Hepatocyte (in vitro differentiated cells): Measurements from ENCODE around the gene ADGRD2.
"Not testable (repeated sequence)": the region's sequence is repeated elsewhere in the genome, so short reads cannot be mapped to it uniquely, and the experiment has no call there.

Source experiments
- EZH2 ChIP-seq: fragments of 200-600 bp; sonication (generic); IDR thresholded peaks from 2 replicates; pipeline ENCODE4 v1.6.1; 2016; ENCODE audit warnings: antibody characterized with exemption, mild to moderate bottlenecking, borderline replicate concordance
- EZH2phosphoT487 ChIP-seq: fragments of 200-600 bp; sonication (generic); IDR thresholded peaks from one replicate; pipeline ENCODE4 v1.6.1; 2018; ENCODE audit warnings: antibody characterized with exemption, mild to moderate bottlenecking, low read depth, moderate library complexity; ENCODE audit not compliant: unreplicated experiment, severe bottlenecking
- TF ChIP-seq, protein P1 (sequence below): fragments of 200-600 bp; sonication (generic); IDR thresholded peaks from 2 replicates; pipeline ENCODE4 v1.5.1; 2016; ENCODE audit warnings: antibody characterized with exemption, mild to moderate bottlenecking; ENCODE audit not compliant: poor library complexity

DNA sequence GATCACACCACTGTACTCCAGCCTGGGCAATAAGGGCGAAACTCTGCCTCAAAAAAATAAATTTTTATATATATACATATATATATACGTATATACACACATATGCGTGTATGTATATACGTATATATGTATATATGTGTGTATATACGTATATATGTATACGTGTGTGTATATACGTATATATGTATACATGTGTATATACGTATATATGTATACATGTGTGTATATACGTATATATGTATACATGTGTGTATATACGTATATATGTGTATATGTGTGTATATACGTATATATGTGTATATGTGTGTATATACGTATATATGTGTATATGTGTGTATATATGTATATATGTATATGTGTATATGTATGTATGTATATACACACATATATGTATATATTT, 24.5 kb upstream of the ADGRD2 start:
- TF ChIP-seq, protein P1, sequence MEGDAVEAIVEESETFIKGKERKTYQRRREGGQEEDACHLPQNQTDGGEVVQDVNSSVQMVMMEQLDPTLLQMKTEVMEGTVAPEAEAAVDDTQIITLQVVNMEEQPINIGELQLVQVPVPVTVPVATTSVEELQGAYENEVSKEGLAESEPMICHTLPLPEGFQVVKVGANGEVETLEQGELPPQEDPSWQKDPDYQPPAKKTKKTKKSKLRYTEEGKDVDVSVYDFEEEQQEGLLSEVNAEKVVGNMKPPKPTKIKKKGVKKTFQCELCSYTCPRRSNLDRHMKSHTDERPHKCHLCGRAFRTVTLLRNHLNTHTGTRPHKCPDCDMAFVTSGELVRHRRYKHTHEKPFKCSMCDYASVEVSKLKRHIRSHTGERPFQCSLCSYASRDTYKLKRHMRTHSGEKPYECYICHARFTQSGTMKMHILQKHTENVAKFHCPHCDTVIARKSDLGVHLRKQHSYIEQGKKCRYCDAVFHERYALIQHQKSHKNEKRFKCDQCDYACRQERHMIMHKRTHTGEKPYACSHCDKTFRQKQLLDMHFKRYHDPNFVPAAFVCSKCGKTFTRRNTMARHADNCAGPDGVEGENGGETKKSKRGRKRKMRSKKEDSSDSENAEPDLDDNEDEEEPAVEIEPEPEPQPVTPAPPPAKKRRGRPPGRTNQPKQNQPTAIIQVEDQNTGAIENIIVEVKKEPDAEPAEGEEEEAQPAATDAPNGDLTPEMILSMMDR, result not testable (repeated sequence)
- not testable (repeated sequence) for TF ChIP-seq EZH2, EZH2phosphoT487
